ENCODE results near the gene PCDHB5.
"Not testable (repeated sequence)": the region's sequence is repeated elsewhere in the genome, so short reads cannot be mapped to it uniquely, and the experiment has no call there.

Gene PCDHB5

DNA sequence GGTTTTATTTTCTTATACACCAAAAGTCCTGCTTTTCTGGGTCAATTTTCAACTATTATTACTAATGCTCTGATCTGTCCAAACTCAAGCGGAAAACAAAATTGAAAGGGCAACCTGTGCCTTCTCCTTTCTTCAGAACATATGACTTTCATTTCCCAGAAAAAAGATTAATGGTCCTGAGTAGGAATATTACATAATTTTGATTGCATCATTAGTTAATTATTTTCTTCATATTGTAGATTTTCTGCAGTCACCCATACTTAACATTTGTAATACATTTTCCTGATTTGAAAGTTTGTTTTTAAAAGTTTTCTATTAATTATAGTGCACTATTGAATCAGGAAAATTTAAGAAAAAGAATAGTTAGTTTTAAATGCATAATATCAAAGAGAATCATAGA lies 40.9 kb downstream of the PCDHB5 start:
- TF ChIP-seq, protein P1, sequence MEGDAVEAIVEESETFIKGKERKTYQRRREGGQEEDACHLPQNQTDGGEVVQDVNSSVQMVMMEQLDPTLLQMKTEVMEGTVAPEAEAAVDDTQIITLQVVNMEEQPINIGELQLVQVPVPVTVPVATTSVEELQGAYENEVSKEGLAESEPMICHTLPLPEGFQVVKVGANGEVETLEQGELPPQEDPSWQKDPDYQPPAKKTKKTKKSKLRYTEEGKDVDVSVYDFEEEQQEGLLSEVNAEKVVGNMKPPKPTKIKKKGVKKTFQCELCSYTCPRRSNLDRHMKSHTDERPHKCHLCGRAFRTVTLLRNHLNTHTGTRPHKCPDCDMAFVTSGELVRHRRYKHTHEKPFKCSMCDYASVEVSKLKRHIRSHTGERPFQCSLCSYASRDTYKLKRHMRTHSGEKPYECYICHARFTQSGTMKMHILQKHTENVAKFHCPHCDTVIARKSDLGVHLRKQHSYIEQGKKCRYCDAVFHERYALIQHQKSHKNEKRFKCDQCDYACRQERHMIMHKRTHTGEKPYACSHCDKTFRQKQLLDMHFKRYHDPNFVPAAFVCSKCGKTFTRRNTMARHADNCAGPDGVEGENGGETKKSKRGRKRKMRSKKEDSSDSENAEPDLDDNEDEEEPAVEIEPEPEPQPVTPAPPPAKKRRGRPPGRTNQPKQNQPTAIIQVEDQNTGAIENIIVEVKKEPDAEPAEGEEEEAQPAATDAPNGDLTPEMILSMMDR (IDR thresholded peaks at IDR 0.05; ENCODE audit: extremely low read depth, missing control alignments), result no peak
- no peak for DNase-seq (ENCODE audit: low spot score)

DNA sequence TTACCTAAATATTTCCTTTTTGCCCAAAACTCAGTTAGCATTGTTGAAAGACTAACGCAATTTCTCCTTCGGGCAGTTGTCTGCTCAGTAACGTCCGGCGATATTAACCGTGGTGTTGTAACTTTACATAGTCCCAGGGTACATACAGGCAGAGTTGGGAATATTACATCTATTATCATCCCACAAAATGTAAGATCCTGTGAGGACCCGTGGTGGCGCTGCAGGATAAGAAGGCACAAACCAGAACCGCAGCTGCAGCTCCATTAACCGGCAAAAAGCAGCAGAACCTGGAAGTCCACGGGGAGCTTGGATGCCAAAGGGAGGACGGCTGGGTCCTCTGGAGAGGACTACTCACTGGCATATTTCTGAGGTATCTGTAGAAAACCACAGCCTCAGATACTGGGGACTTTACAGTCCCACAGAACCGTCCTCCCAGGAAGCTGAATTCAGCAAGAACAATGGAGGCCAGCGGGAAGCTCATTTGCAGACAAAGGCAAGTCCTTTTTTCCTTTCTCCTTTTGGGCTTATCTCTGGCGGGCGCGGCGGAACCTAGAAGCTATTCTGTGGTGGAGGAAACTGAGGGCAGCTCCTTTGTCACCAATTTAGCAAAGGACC lies 42.7 kb downstream of the PCDHB5 start, which contains the start of gene PCDHB8:
TSS of gene PCDHB8 (plus strand) at position 214 of the 615 bp plus-strand sequence. CDS start at position 459, 245 bp downstream.
- not testable (repeated sequence) for DNase-seq (ENCODE audit: low spot score)

GRCh38 chr5:141179371-141179770 lies 44.4 kb downstream of the PCDHB5 start:
- not testable (repeated sequence) for DNase-seq (ENCODE audit: low spot score)

DNA sequence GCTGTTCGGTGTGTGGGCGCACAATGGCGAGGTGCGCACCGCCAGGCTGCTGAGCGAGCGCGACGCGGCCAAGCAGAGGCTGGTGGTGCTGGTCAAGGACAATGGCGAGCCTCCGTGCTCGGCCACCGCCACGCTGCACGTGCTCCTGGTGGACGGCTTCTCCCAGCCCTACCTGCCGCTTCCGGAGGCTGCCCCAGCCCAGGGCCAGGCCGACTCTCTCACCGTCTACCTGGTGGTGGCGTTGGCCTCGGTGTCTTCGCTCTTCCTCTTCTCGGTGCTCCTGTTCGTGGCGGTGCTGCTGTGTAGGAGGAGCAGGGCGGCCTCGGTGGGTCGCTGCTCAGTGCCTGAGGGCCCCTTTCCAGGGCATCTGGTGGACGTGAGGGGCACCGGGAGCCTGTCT lies 44.9 kb downstream of the PCDHB5 start:
- not testable (repeated sequence) for DNase-seq (ENCODE audit: low spot score)

GRCh38 chr5:141180313-141180712 lies 45.3 kb downstream of the PCDHB5 start:
- no peak for DNase-seq (ENCODE audit: low spot score)
- TF ChIP-seq, protein P1 (IDR thresholded peaks at IDR 0.05; ENCODE audit: extremely low read depth, missing control alignments), result no peak

DNA sequence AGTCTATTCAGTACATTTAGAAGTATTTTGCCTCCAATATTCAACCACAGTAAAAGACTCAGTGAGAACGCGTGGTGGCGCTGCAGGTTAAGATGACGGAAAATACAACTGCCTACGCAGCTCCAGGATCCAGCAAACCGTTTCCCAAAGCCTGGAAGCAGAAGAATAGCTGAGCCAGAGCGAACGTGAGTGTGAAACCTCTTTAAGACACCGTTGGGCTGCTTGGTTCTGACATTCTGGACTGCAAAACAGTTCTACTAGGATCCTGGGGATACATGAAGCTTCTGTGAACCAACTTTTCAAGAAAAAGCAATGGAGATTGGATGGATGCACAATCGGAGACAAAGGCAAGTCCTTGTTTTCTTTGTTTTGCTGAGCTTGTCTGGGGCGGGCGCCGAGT lies 47.2 kb downstream of the PCDHB5 start, which contains the start of gene PCDHB16:
TSS of gene PCDHB16 (plus strand) at position 140 of the 400 bp plus-strand sequence. CDS start at position 313, 173 bp downstream.
- DNase-seq (ENCODE audit: low spot score), result no peak
- TF ChIP-seq, protein P1 (IDR thresholded peaks at IDR 0.05; ENCODE audit: extremely low read depth, missing control alignments), result no peak

DNA sequence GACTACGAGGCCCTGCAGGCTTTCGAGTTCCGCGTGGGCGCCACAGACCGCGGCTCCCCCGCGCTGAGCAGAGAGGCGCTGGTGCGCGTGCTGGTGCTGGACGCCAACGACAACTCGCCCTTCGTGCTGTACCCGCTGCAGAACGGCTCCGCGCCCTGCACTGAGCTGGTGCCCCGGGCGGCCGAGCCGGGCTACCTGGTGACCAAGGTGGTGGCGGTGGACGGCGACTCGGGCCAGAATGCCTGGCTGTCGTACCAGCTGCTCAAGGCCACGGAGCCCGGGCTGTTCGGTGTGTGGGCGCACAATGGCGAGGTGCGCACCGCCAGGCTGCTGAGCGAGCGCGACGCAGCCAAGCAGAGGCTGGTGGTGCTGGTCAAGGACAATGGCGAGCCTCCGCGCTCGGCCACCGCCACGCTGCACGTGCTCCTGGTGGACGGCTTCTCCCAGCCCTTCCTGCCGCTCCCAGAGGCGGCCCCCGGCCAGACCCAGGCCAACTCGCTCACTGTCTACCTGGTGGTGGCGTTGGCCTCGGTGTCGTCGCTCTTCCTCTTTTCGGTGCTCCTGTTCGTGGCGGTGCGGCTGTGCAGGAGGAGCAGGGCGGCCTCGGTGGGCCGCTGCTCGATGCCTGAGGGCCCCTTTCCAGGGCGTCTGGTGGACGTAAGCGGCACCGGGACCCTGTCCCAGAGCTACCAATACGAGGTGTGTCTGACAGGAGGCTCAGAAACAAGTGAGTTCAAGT lies 49.3 kb downstream of the PCDHB5 start:
- DNase-seq (ENCODE audit: low spot score), result not testable (repeated sequence)

GRCh38 chr5:141186897-141187512 lies 52.0 kb downstream of the PCDHB5 start, which contains the start of gene PCDHB9:
Gene PCDHB9 (plus strand): TSS chr5:141187161. CDS start chr5:141187319, 158 bp downstream.
- TF ChIP-seq, protein P1 (IDR thresholded peaks at IDR 0.05; ENCODE audit: extremely low read depth, missing control alignments), result no peak
- no peak for DNase-seq (ENCODE audit: low spot score)

All from GM20000 (cell line).